Trophoblast cell (in vitro differentiated cells and primary cell): ENCODE data around the gene GSAP.
"Not testable (repeated sequence)": the region's sequence is repeated elsewhere in the genome, so short reads cannot be mapped to it uniquely, and the experiment has no call there.

Experiments
- DNase-seq, 2 donors: peaks; one replicate each; pipeline ENCODE4 v3.0.0-alpha.2; 2016
- H2AFZ ChIP-seq: 2 replicates; pipeline ENCODE4 v1.6.1; 2013; ENCODE audit warnings: low read length, moderate library complexity, mild to moderate bottlenecking; ENCODE audit not compliant: insufficient read depth, poor library complexity
- H2AK5ac ChIP-seq: 2 replicates; pipeline ENCODE4 v1.6.1; 2013; ENCODE audit warnings: mild to moderate bottlenecking, low read length
- H2BK120ac ChIP-seq: 2 replicates; pipeline ENCODE4 v1.6.1; 2013; ENCODE audit warnings: low read length, mild to moderate bottlenecking, moderate library complexity; ENCODE audit not compliant: insufficient read depth, poor library complexity
- H2BK12ac ChIP-seq: 2 replicates; pipeline ENCODE4 v1.6.1; 2013; ENCODE audit warnings: mild to moderate bottlenecking, low read length, moderate library complexity
- H2BK5ac ChIP-seq: 2 replicates; pipeline ENCODE4 v1.6.1; 2013; ENCODE audit warnings: low read length, low read depth, moderate library complexity, mild to moderate bottlenecking; ENCODE audit not compliant: poor library complexity
- H3K14ac ChIP-seq: 2 replicates; pipeline ENCODE4 v1.6.1; 2013; ENCODE audit warnings: mild to moderate bottlenecking, low read length
- H3K18ac ChIP-seq: 2 replicates; pipeline ENCODE4 v1.6.1; 2013; ENCODE audit warnings: mild to moderate bottlenecking, low read length
- H3K23ac ChIP-seq: 2 replicates; pipeline ENCODE4 v1.6.1; 2013; ENCODE audit warnings: low read length
- H3K27ac ChIP-seq: 2 replicates; pipeline ENCODE4 v1.5.1; 2013; ENCODE audit warnings: low read depth, mild to moderate bottlenecking, inconsistent platforms, low read length, moderate library complexity
- H3K27me3 ChIP-seq: 2 replicates; pipeline ENCODE4 v1.6.1; 2013; ENCODE audit warnings: inconsistent platforms, mild to moderate bottlenecking, low read length, moderate library complexity; ENCODE audit not compliant: insufficient read depth
- H3K36me3 ChIP-seq, 2 experiments: 1 replicate in 1 of 2; 2 replicates in 1 of 2; pipeline ENCODE4 v1.6.1; 2013; ENCODE audit warnings: low read length in 2 of 2, mild to moderate bottlenecking in 2 of 2, moderate library complexity in 1 of 2; ENCODE audit not compliant: insufficient read depth in 2 of 2, control insufficient read depth in 1 of 2
- H3K4ac ChIP-seq: 2 replicates; pipeline ENCODE4 v1.6.1; 2013; ENCODE audit warnings: low read depth, mild to moderate bottlenecking, low read length, moderate library complexity
- H3K4me1 ChIP-seq, 2 experiments: 1 replicate in 1 of 2; 2 replicates in 1 of 2; pipeline ENCODE4 v1.6.1; 2013; ENCODE audit warnings: low read length in 2 of 2, mild to moderate bottlenecking in 2 of 2, moderate library complexity in 1 of 2; ENCODE audit not compliant: insufficient read depth in 2 of 2, control insufficient read depth in 1 of 2
- H3K4me2 ChIP-seq: 2 replicates; pipeline ENCODE4 v1.6.1; 2013; ENCODE audit warnings: inconsistent platforms, mild to moderate bottlenecking, low read length, moderate library complexity
- H3K4me3 ChIP-seq: 2 replicates; pipeline ENCODE4 v1.5.1; 2013; ENCODE audit warnings: mild to moderate bottlenecking, low read depth, low read length, inconsistent platforms
- H3K79me1 ChIP-seq: one replicate; pipeline ENCODE4 v1.6.1; 2013; ENCODE audit warnings: low read length
- H3K79me2 ChIP-seq: 2 replicates; pipeline ENCODE4 v1.6.1; 2013; ENCODE audit warnings: low read length, mild to moderate bottlenecking; ENCODE audit not compliant: control insufficient read depth, insufficient read depth, poor library complexity
- H3K9ac ChIP-seq: 2 replicates; pipeline ENCODE4 v1.6.1; 2013; ENCODE audit warnings: mild to moderate bottlenecking, low read length
- H3K9me3 ChIP-seq: 2 replicates; pipeline ENCODE4 v1.6.1; 2013; ENCODE audit warnings: low read depth, mild to moderate bottlenecking, control low read depth, inconsistent platforms, low read length; ENCODE audit not compliant: insufficient read depth
- H4K12ac ChIP-seq: 2 replicates; pipeline ENCODE4 v1.6.1; 2013; ENCODE audit warnings: low read depth, mild to moderate bottlenecking, low read length, moderate library complexity
- H4K8ac ChIP-seq: 2 replicates; pipeline ENCODE4 v1.6.1; 2013; ENCODE audit warnings: low read depth, mild to moderate bottlenecking, low read length, moderate library complexity
- H4K91ac ChIP-seq: one replicate; pipeline ENCODE4 v1.6.1; 2013; ENCODE audit warnings: low read depth, mild to moderate bottlenecking, low read length, moderate library complexity
- WGBS: extraction: QIAGEN DNeasy Blood & Tissue Kit; methylation state at CpG from one replicate; pipeline ENCODE4 v1.1.7; 2013; ENCODE audit warnings: missing lambda C conversion rate; ENCODE audit not compliant: insufficient read length, insufficient coverage; ENCODE audit errors: extremely low coverage; 5-methylcytosine and 5-hydroxymethylcytosine counted together

Gene GSAP

DNA sequence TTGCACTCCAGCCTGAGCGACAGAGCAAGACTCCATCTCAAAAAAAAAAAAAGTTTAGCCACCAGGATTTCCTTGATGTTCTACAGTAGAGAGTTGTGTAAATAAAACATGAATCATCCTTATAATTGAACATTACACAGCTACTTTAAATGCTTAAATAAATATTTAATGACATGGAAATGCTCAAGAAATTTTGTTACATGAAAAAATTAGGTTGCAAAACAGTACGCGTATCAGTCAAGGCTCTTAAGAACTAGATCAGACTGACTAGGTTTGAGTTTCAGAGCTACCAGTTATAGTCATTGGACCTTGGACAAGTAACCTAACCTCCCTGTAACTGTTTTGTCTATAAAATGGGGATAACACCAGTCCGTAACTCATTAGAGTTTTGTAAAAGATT lies 38.7 kb upstream of the GSAP start:
- H2AK5ac ChIP-seq = no peak overlapping the region
- no peaks in the 10 kb centered on the region for H3K27me3 ChIP-seq
- no peak for DNase-seq
- no peak overlapping the region for H2BK120ac ChIP-seq
- no peak overlapping the region for H3K4me2 ChIP-seq
- no CpG with 5 or more reads among the region's 4 CpGs for WGBS
- H3K9ac ChIP-seq = no peak overlapping the region
- no peak overlapping the region for H2BK12ac ChIP-seq
- no peak overlapping the region for H2BK5ac ChIP-seq
- H4K91ac ChIP-seq = no peak overlapping the region
- no peaks in the 10 kb centered on the region for H3K79me2 ChIP-seq
- no peaks in the 10 kb centered on the region for H3K4me1 ChIP-seq
- H3K27ac ChIP-seq = no peak overlapping the region
- H3K9me3 ChIP-seq = peaks cover 2% of the 10 kb centered on the region
- no peak overlapping the region for H4K8ac ChIP-seq
- H3K4ac ChIP-seq = no peak overlapping the region
- H3K79me1 ChIP-seq = no peaks in the 10 kb centered on the region
- no peak overlapping the region for H3K18ac ChIP-seq
- H3K14ac ChIP-seq = no peak overlapping the region
- no peak overlapping the region for H2AFZ ChIP-seq
- H3K36me3 ChIP-seq = no peaks in the 10 kb centered on the region
- H3K23ac ChIP-seq = no peak overlapping the region
- no peak overlapping the region for H3K4me3 ChIP-seq
- H4K12ac ChIP-seq = no peak overlapping the region

DNA sequence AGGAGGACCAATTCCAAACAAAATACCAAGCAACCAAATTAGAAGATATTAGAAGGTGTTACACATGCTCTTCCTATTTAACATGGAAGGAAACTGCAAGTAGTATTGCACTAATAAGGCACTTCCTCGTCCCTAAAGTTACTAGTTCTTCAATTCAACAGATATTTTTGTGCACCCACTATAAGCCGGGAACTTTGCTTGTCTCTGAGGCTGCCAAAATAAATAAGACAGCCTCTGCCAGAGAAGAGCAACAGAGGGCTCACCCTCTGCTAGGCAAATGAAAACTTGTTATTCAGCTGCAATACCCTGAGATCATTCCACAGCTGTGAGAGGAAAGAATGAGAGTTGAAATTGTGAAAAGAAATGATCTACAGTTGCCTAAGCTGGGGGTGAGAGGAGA lies 37.4 kb upstream of the GSAP start:
- Histone ChIP-seq H2BK5ac (no peak overlapping the region), H3K27ac (no peak overlapping the region), H3K4me3 (no peak overlapping the region)

GRCh38 chr7:77451950-77452349 lies 35.8 kb upstream of the GSAP start:
- no CpG with 5 or more reads among the region's 6 CpGs for WGBS
- not testable (repeated sequence) for H3K27ac ChIP-seq, H2BK5ac ChIP-seq, H3K18ac ChIP-seq, H2BK12ac ChIP-seq, H3K9me3 ChIP-seq, DNase-seq, H4K12ac ChIP-seq, H3K27me3 ChIP-seq, H3K4me1 ChIP-seq, H3K79me1 ChIP-seq, H3K14ac ChIP-seq, H2AK5ac ChIP-seq, H3K23ac ChIP-seq, H3K4ac ChIP-seq, H3K4me3 ChIP-seq, H2BK120ac ChIP-seq, H4K91ac ChIP-seq, H3K79me2 ChIP-seq, H4K8ac ChIP-seq, H3K4me2 ChIP-seq, H3K9ac ChIP-seq, H2AFZ ChIP-seq, H3K36me3 ChIP-seq

More for the DNA sequence above, 37.4 kb upstream of the GSAP start:
- no peak overlapping the region for H2AFZ ChIP-seq
- no peak overlapping the region for H3K14ac ChIP-seq
- no peak overlapping the region for H2BK12ac ChIP-seq
- no peak for DNase-seq
- H3K4me2 ChIP-seq = no peak overlapping the region
- H3K9ac ChIP-seq = no peak overlapping the region
- no CpG with 5 or more reads among the region's 2 CpGs for WGBS
- no peak overlapping the region for H4K91ac ChIP-seq
- H4K8ac ChIP-seq = no peak overlapping the region
- H3K23ac ChIP-seq = no peak overlapping the region
- no peak overlapping the region for H3K18ac ChIP-seq
- no peaks in the 10 kb centered on the region for H3K79me1 ChIP-seq
- no peak overlapping the region for H4K12ac ChIP-seq
- H3K4ac ChIP-seq = no peak overlapping the region
- no peak overlapping the region for H2BK120ac ChIP-seq
- no peaks in the 10 kb centered on the region for H3K4me1 ChIP-seq
- H2AK5ac ChIP-seq = no peak overlapping the region
- peaks cover 2% of the 10 kb centered on the region for H3K9me3 ChIP-seq
- H3K36me3 ChIP-seq = no peaks in the 10 kb centered on the region
- H3K79me2 ChIP-seq = no peaks in the 10 kb centered on the region
- no peaks in the 10 kb centered on the region for H3K27me3 ChIP-seq

DNA sequence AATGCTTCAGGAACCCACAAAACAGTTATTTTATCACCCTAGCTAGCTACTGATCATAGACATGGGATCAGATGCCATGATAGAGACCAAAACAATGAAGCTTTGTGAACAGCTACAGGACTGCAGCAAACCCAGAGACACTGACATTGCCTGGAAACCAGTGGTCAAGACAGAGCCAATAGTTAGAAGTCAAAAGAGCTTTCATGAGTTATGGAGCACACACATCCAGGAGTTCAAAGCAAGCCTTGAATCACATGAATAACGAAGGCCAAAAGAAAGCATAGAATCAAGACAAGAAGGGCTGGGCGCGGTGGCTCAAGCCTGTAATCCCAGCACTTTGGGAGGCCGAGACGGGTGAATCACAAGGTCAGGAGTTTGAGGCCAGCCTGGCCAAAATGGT lies 34.5 kb upstream of the GSAP start:
- H3K9ac ChIP-seq = no peak overlapping the region
- no peaks in the 10 kb centered on the region for H3K79me1 ChIP-seq
- H3K36me3 ChIP-seq = no peaks in the 10 kb centered on the region
- H3K4me3 ChIP-seq = no peak overlapping the region
- H2BK12ac ChIP-seq = no peak overlapping the region
- H3K4me1 ChIP-seq = no peaks in the 10 kb centered on the region
- H3K9me3 ChIP-seq = peaks cover 2% of the 10 kb centered on the region
- H2BK120ac ChIP-seq = no peak overlapping the region
- no peak for DNase-seq
- no peak overlapping the region for H2AFZ ChIP-seq
- H3K18ac ChIP-seq = no peak overlapping the region
- WGBS = no CpG with 5 or more reads among the region's 5 CpGs
- no peak overlapping the region for H4K8ac ChIP-seq
- no peak overlapping the region for H3K23ac ChIP-seq
- no peak overlapping the region for H4K91ac ChIP-seq
- H2AK5ac ChIP-seq = no peak overlapping the region
- H3K4me2 ChIP-seq = no peak overlapping the region
- no peaks in the 10 kb centered on the region for H3K79me2 ChIP-seq
- H3K14ac ChIP-seq = no peak overlapping the region
- no peak overlapping the region for H3K27ac ChIP-seq
- H3K4ac ChIP-seq = no peak overlapping the region
- no peaks in the 10 kb centered on the region for H3K27me3 ChIP-seq
- H4K12ac ChIP-seq = no peak overlapping the region
- no peak overlapping the region for H2BK5ac ChIP-seq
